ENCODE results near the gene PRKCE. TPM values are rescaled to one million over a fixed set of nuclear protein-coding genes. Genes with fewer than 3 reads are reported as not detected.
A peak's percentile ranks its signal among the peaks of the same experiment; 100 is the strongest.

Gene PRKCE
- total and polyA plus RNA-seq, 2 of the 8 experiments (the other 6 are each of a cell fraction or from before 2014, with no cell fraction given), result 0.54 to 2.1 TPM

DNA sequence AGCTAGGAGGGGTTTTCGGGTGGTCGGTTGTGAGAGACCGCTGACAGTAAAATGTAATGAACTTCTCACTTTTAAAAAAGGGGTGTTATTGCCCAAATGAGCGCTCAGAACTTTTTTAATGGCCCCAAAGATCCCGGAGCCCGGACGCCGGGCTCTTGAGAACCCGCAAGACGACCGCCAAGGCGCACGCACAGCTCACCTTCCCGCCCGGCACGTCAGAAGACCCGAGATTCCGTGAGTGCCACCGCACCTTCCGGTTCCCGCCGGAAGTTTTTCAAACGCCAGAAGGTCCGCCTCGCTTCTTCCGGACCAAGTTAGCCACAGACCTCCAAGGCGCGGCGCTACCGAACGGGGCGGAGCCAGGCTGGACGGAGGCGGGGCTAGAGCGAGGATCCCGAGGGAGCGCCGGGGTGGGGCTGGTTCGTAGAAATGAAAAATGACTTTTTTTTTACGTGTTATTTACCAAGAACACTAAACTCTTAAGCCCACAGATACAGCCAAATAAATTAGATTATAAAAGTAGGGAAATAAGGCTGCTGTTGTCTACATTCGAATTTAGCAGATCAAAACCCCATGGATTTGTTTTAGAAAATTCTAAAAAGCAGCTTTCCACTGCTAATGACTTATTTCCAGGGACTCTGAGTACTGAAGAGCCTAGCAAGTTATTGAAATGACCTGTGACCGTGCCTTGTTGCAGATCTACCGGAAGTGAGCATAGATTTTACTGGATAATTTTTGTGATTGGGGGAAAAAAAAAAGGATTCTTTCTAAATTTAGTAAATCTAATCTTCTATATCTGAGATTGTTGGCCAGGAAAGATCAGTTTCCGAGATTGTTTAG, 40.2 kb upstream of the PRKCE start, which contains the start of gene SRBD1 (continued):
- TF ChIP-seq JUND (IDR thresholded peaks at IDR 0.05; ENCODE audit: low read length) (no peak), SP1 (IDR thresholded peaks at IDR 0.05; ENCODE audit: low read depth, low read length) (no peak), POLR2AphosphoS5 (IDR thresholded peaks at IDR 0.05; ENCODE audit: low read depth, low read length) (peak; percentile 81; the same call in 1 of the 2 replicates), ASH2L (IDR thresholded peaks at IDR 0.05; ENCODE audit: low read length) (peak; percentile 50), EGR1 (IDR thresholded peaks at IDR 0.05; ENCODE audit: borderline replicate concordance, low read depth, low read length) (peak; percentile 57; the same call in 1 of the 2 replicates), CBX8 (IDR thresholded peaks at IDR 0.05; ENCODE audit: borderline replicate concordance, low read depth, low read length) (no peak), KDM5A (IDR thresholded peaks at IDR 0.05; ENCODE audit: low read length) (no peak), CREB1 (IDR thresholded peaks at IDR 0.05) (peak; percentile 62; the same call in 1 of the 2 replicates), FOSL1 (IDR thresholded peaks at IDR 0.05; ENCODE audit: insufficient read depth, low read depth, low read length) (no peak), EZH2 (IDR thresholded peaks at IDR 0.05; ENCODE audit: low read depth, low read length, severe bottlenecking) (no peak)
- TF ChIP-seq, protein P1, sequence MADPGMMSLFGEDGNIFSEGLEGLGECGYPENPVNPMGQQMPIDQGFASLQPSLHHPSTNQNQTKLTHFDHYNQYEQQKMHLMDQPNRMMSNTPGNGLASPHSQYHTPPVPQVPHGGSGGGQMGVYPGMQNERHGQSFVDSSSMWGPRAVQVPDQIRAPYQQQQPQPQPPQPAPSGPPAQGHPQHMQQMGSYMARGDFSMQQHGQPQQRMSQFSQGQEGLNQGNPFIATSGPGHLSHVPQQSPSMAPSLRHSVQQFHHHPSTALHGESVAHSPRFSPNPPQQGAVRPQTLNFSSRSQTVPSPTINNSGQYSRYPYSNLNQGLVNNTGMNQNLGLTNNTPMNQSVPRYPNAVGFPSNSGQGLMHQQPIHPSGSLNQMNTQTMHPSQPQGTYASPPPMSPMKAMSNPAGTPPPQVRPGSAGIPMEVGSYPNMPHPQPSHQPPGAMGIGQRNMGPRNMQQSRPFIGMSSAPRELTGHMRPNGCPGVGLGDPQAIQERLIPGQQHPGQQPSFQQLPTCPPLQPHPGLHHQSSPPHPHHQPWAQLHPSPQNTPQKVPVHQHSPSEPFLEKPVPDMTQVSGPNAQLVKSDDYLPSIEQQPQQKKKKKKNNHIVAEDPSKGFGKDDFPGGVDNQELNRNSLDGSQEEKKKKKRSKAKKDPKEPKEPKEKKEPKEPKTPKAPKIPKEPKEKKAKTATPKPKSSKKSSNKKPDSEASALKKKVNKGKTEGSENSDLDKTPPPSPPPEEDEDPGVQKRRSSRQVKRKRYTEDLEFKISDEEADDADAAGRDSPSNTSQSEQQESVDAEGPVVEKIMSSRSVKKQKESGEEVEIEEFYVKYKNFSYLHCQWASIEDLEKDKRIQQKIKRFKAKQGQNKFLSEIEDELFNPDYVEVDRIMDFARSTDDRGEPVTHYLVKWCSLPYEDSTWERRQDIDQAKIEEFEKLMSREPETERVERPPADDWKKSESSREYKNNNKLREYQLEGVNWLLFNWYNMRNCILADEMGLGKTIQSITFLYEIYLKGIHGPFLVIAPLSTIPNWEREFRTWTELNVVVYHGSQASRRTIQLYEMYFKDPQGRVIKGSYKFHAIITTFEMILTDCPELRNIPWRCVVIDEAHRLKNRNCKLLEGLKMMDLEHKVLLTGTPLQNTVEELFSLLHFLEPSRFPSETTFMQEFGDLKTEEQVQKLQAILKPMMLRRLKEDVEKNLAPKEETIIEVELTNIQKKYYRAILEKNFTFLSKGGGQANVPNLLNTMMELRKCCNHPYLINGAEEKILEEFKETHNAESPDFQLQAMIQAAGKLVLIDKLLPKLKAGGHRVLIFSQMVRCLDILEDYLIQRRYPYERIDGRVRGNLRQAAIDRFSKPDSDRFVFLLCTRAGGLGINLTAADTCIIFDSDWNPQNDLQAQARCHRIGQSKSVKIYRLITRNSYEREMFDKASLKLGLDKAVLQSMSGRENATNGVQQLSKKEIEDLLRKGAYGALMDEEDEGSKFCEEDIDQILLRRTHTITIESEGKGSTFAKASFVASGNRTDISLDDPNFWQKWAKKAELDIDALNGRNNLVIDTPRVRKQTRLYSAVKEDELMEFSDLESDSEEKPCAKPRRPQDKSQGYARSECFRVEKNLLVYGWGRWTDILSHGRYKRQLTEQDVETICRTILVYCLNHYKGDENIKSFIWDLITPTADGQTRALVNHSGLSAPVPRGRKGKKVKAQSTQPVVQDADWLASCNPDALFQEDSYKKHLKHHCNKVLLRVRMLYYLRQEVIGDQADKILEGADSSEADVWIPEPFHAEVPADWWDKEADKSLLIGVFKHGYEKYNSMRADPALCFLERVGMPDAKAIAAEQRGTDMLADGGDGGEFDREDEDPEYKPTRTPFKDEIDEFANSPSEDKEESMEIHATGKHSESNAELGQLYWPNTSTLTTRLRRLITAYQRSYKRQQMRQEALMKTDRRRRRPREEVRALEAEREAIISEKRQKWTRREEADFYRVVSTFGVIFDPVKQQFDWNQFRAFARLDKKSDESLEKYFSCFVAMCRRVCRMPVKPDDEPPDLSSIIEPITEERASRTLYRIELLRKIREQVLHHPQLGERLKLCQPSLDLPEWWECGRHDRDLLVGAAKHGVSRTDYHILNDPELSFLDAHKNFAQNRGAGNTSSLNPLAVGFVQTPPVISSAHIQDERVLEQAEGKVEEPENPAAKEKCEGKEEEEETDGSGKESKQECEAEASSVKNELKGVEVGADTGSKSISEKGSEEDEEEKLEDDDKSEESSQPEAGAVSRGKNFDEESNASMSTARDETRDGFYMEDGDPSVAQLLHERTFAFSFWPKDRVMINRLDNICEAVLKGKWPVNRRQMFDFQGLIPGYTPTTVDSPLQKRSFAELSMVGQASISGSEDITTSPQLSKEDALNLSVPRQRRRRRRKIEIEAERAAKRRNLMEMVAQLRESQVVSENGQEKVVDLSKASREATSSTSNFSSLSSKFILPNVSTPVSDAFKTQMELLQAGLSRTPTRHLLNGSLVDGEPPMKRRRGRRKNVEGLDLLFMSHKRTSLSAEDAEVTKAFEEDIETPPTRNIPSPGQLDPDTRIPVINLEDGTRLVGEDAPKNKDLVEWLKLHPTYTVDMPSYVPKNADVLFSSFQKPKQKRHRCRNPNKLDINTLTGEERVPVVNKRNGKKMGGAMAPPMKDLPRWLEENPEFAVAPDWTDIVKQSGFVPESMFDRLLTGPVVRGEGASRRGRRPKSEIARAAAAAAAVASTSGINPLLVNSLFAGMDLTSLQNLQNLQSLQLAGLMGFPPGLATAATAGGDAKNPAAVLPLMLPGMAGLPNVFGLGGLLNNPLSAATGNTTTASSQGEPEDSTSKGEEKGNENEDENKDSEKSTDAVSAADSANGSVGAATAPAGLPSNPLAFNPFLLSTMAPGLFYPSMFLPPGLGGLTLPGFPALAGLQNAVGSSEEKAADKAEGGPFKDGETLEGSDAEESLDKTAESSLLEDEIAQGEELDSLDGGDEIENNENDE (IDR thresholded peaks at IDR 0.05; ENCODE audit: insufficient replicate concordance, low read length), result no peak
